OCI-LY7 (cell line): ENCODE measurements around the gene EEF1AKMT2. TPM values are rescaled to one million over a fixed set of nuclear protein-coding genes. Genes with fewer than 3 reads are reported as not detected.

Experiments used
- BruUV-seq: library from RNA; stranded (reverse); fragments of 400-500 nt; replicated peaks from 2 replicates; lab custom pipeline; 2021; lab: Mats Ljungman, UMichigan
- CTCF ChIA-PET: fragments of 300-600 bp; sonication (Branson Sonifier 250); formaldehyde crosslinking; loops from one replicate; lab custom pipeline; 2022; ENCODE audit warnings: antibody characterized with exemption; ENCODE audit not compliant: unreplicated experiment; lab: Charles Lee
- POLR2A ChIA-PET: fragments of 300-600 bp; sonication (Branson Sonifier 250); formaldehyde crosslinking; loops from one replicate; lab custom pipeline; 2022; ENCODE audit warnings: antibody characterized with exemption; lab: Charles Lee
- DNase-seq: peaks from one replicate; pipeline ENCODE4 v3.0.0-alpha.2; 2015; ENCODE audit warnings: low spot score
- H2AFZ ChIP-seq: fragments of 200-600 bp; sonication (generic), shearing (Covaris generic); 2 replicates; pipeline ENCODE4 v1.6.1; 2014; ENCODE audit warnings: mild to moderate bottlenecking, antibody characterized with exemption, low read length, moderate library complexity
- H3K27ac ChIP-seq: fragments of 200-600 bp; sonication (generic); 2 replicates; pipeline ENCODE4 v1.5.1; 2014; ENCODE audit warnings: mixed run types, low read depth, mild to moderate bottlenecking, moderate library complexity, low read length, inconsistent platforms; ENCODE audit not compliant: poor library complexity, severe bottlenecking
- H3K36me3 ChIP-seq: fragments of 200-600 bp; sonication (generic); 2 replicates; pipeline ENCODE4 v1.6.1; 2014; ENCODE audit warnings: mild to moderate bottlenecking, antibody characterized with exemption, low read length, moderate library complexity, mixed read lengths; ENCODE audit not compliant: insufficient read depth
- H3K4me1 ChIP-seq: fragments of 200-600 bp; sonication (generic); 2 replicates; pipeline ENCODE4 v1.5.1; 2014; ENCODE audit warnings: mild to moderate bottlenecking, low read length; ENCODE audit not compliant: insufficient read depth, poor library complexity, severe bottlenecking
- H3K4me2 ChIP-seq: fragments of 200-600 bp; sonication (generic); 2 replicates; pipeline ENCODE4 v1.6.1; 2014; ENCODE audit warnings: mild to moderate bottlenecking, low read length
- H3K4me3 ChIP-seq: fragments of 200-600 bp; sonication (generic); 2 replicates; pipeline ENCODE4 v1.5.1; 2014; ENCODE audit warnings: mild to moderate bottlenecking, low read depth, low read length; ENCODE audit not compliant: poor library complexity, severe bottlenecking
- H3K79me2 ChIP-seq: fragments of 200-600 bp; sonication (generic); 2 replicates; pipeline ENCODE4 v1.6.1; 2016; ENCODE audit warnings: low read depth, mild to moderate bottlenecking, low read length, moderate library complexity, mixed read lengths; ENCODE audit not compliant: insufficient read depth
- H3K9me2 ChIP-seq: fragments of 200-600 bp; sonication (generic); 2 replicates; pipeline ENCODE4 v1.6.1; 2016; ENCODE audit warnings: mild to moderate bottlenecking, low read length, mixed read lengths; ENCODE audit not compliant: insufficient read depth
- H3K9me3 ChIP-seq: fragments of 200-600 bp; sonication (generic); 2 replicates; pipeline ENCODE4 v1.6.1; 2014; ENCODE audit warnings: mild to moderate bottlenecking, mixed run types, low read length, mixed read lengths
- H4K20me1 ChIP-seq: fragments of 200-600 bp; sonication (generic); 2 replicates; pipeline ENCODE4 v1.6.1; 2014; ENCODE audit warnings: mild to moderate bottlenecking, antibody characterized with exemption, low read length, moderate library complexity, mixed read lengths; ENCODE audit not compliant: insufficient read depth
- EZH2phosphoT487 ChIP-seq: fragments of 200-600 bp; sonication (generic); IDR thresholded peaks from 2 replicates; pipeline ENCODE4 v1.6.1; 2018; ENCODE audit warnings: low read depth, borderline replicate concordance, mild to moderate bottlenecking, mixed run types, antibody characterized with exemption, low read length, moderate library complexity, mixed read lengths
- intact Hi-C: fragments of 100-400 bp; cut with micrococcal nuclease; formaldehyde crosslinking; loops from one replicate; pipeline ENCODE4 v1.10.0; 2022; ENCODE audit not compliant: unreplicated experiment
- total RNA-seq, 2 experiments: library from RNA; depleted of rRNA in 1 of 2; stranded (reverse); fragments of >200 nt in 1 of 2; shearing (Covaris generic) in 1 of 2; gene quantifications; 2 replicates each; pipeline ENCODE4 v1.2.3, GENCODE V29; 2014 to 2022
- TF ChIP-seq, protein P1 (sequence below): fragments of 200-600 bp; sonication (generic); conservative IDR thresholded peaks from 2 replicates; pipeline ENCODE4 v1.5.1; 2014; ENCODE audit warnings: mild to moderate bottlenecking, antibody characterized with exemption, low read length, moderate library complexity, mixed read lengths

EEF1AKMT2 gene
- total RNA-seq, 2 experiments from 2014 or later, result 32.4 to 37.7 TPM

GRCh38 chr10:124741281-124741921 is 50.3 kb downstream of the EEF1AKMT2 start:
- Histone ChIP-seq H2AFZ (no peak overlapping the region), H3K9me3 (no peaks in the 10 kb centered on the region), H3K4me3 (peak overlapping the region; percentile 95), H3K9me2 (no peaks in the 10 kb centered on the region), H3K79me2 (peaks cover 78% of the 10 kb centered on the region), H4K20me1 (no peaks in the 10 kb centered on the region; the same call in 1 of the 2 replicates), H3K36me3 (peaks cover 12% of the 10 kb centered on the region; the same call in 1 of the 2 replicates), H3K27ac (peak overlapping the region; percentile 92), H3K4me1 (peaks cover 73% of the 10 kb centered on the region), H3K4me2 (peak overlapping the region; percentile 90)
- ChIA-PET POLR2A (interaction anchor here (0.6 to 4.1 kb wide), 24 partner anchors 11 to 662 kb away, joined by 3 to 32 read pairs (median 4); partner anchors contain the start of gene ABRAXAS2), CTCF (interaction anchor here (0.5 to 2.7 kb wide), 11 partner anchors 18 to 200 kb away, joined by 3 to 17 read pairs (median 4); no protein-coding TSS in a partner anchor)
- intact Hi-C loops, result loop anchor here (1.0 to 5.0 kb wide), 7 partner anchors 22 to 279 kb away; partner anchors contain the start of gene LHPP
- BruUV-seq, result no TSS peak
- peak; percentile 87 for DNase-seq
- TF ChIP-seq, protein P1, sequence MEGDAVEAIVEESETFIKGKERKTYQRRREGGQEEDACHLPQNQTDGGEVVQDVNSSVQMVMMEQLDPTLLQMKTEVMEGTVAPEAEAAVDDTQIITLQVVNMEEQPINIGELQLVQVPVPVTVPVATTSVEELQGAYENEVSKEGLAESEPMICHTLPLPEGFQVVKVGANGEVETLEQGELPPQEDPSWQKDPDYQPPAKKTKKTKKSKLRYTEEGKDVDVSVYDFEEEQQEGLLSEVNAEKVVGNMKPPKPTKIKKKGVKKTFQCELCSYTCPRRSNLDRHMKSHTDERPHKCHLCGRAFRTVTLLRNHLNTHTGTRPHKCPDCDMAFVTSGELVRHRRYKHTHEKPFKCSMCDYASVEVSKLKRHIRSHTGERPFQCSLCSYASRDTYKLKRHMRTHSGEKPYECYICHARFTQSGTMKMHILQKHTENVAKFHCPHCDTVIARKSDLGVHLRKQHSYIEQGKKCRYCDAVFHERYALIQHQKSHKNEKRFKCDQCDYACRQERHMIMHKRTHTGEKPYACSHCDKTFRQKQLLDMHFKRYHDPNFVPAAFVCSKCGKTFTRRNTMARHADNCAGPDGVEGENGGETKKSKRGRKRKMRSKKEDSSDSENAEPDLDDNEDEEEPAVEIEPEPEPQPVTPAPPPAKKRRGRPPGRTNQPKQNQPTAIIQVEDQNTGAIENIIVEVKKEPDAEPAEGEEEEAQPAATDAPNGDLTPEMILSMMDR, result peak; percentile 90
- TF ChIP-seq EZH2phosphoT487, result no peak

- ChIA-PET POLR2A (interaction anchor here (0.6 to 4.1 kb wide), 27 partner anchors 11 to 661 kb away, joined by 3 to 32 read pairs (median 4); partner anchors contain the start of gene ABRAXAS2), CTCF (interaction anchor here (0.6 to 2.7 kb wide), 11 partner anchors 17 to 200 kb away, joined by 3 to 17 read pairs (median 4); no protein-coding TSS in a partner anchor)
- peak; percentile 84 for DNase-seq
- intact Hi-C loops, result loop anchor here (1.0 to 5.0 kb wide), 7 partner anchors 21 to 278 kb away; partner anchors contain the start of gene LHPP
- Histone ChIP-seq H3K36me3 (peaks cover 20% of the 10 kb centered on the region; the same call in 1 of the 2 replicates), H3K79me2 (peaks cover 86% of the 10 kb centered on the region), H3K27ac (peak overlapping the region; percentile 92), H3K4me3 (peak overlapping the region; percentile 95), H3K4me2 (peak overlapping the region; percentile 90), H3K9me3 (no peaks in the 10 kb centered on the region), H4K20me1 (no peaks in the 10 kb centered on the region; the same call in 1 of the 2 replicates), H2AFZ (no peak overlapping the region), H3K4me1 (peaks cover 76% of the 10 kb centered on the region), H3K9me2 (no peaks in the 10 kb centered on the region)
- no TSS peak for BruUV-seq
- TF ChIP-seq, protein P1, result no peak
- no peak for TF ChIP-seq EZH2phosphoT487
Measured at GRCh38 chr10:124740369-124741280, 51.1 kb downstream of the EEF1AKMT2 start.
